HFFc6 (cell line): ENCODE results near the gene AMMECR1. TPM values are rescaled to one million over a fixed set of nuclear protein-coding genes. Genes with fewer than 3 reads are reported as not detected.
A peak's percentile ranks its signal among the peaks of the same experiment; 100 is the strongest.
"Not testable (repeated sequence)": the region's sequence is repeated elsewhere in the genome, so short reads cannot be mapped to it uniquely, and the experiment has no call there.

ENCODE experiments used
- DNase-seq: peaks from one replicate; pipeline ENCODE4 v3.0.0-alpha.2; 2018
- H3K27ac Mint-ChIP-seq: 2 replicates; pipeline ENCODE4 v1.8.0; 2020; ENCODE audit warnings: mild to moderate bottlenecking, mixed read lengths
- H3K27me3 Mint-ChIP-seq: 2 replicates; pipeline ENCODE4 v1.8.0; 2021; ENCODE audit warnings: mild to moderate bottlenecking, moderate library complexity, mixed read lengths; ENCODE audit not compliant: insufficient read depth
- H3K36me3 Mint-ChIP-seq: 2 replicates; pipeline ENCODE4 v1.8.0; 2021; ENCODE audit warnings: low read depth, mixed read lengths
- H3K4me1 Mint-ChIP-seq: 2 replicates; pipeline ENCODE4 v1.8.0; 2020; ENCODE audit warnings: low read depth, mixed read lengths
- H3K4me3 Mint-ChIP-seq: 2 replicates; pipeline ENCODE4 v1.8.0; 2020; ENCODE audit warnings: mild to moderate bottlenecking, moderate library complexity, mixed read lengths
- H3K9me3 Mint-ChIP-seq: 2 replicates; pipeline ENCODE4 v1.8.0; 2020; ENCODE audit warnings: mild to moderate bottlenecking, mixed read lengths
- CTCF ChIP-seq: fragments of 200-600 bp; sonication (generic); IDR thresholded peaks from 2 replicates; pipeline ENCODE4 v1.5.0; 2021; ENCODE audit warnings: antibody characterized with exemption, mild to moderate bottlenecking
- total RNA-seq, 6 experiments: library from RNA; stranded (reverse); fragmentation: NEBNext Ultra II Directional; extraction: Animal tissue kit (Norgen Biotek cat#: 25700); gene quantifications; 2 replicates in 1 of 6; 3 replicates in 5 of 6; pipeline ENCODE4 v1.2.3, GENCODE V29; 2021

The AMMECR1 gene
- total RNA-seq, 6 experiments from 2014 or later = 10.1 to 13.4 (median 11.7) TPM

GRCh38 chrX:110248578-110248977, 69.3 kb downstream of the AMMECR1 start:
- no peak overlapping the region for H3K27ac Mint-ChIP-seq
- TF ChIP-seq CTCF = no peak
- H3K4me1 Mint-ChIP-seq = peaks cover 16% of the 10 kb centered on the region
- H3K27me3 Mint-ChIP-seq = no peaks in the 10 kb centered on the region
- H3K36me3 Mint-ChIP-seq = peaks cover 5% of the 10 kb centered on the region; the same call in 1 of the 2 replicates
- H3K4me3 Mint-ChIP-seq = no peak overlapping the region
- no peak for DNase-seq
- no peaks in the 10 kb centered on the region for H3K9me3 Mint-ChIP-seq

GRCh38 chrX:110245011-110245410, 72.9 kb downstream of the AMMECR1 start:
- H3K27ac Mint-ChIP-seq = no peak overlapping the region
- no peaks in the 10 kb centered on the region for H3K9me3 Mint-ChIP-seq
- H3K4me1 Mint-ChIP-seq = peaks cover 29% of the 10 kb centered on the region
- no peak overlapping the region for H3K4me3 Mint-ChIP-seq
- no peaks in the 10 kb centered on the region for H3K36me3 Mint-ChIP-seq
- no peak for TF ChIP-seq CTCF
- DNase-seq = no peak
- H3K27me3 Mint-ChIP-seq = no peaks in the 10 kb centered on the region

- TF ChIP-seq CTCF = no peak
- no peak for DNase-seq
- H3K27ac Mint-ChIP-seq = peak overlapping the region; percentile 50
- H3K36me3 Mint-ChIP-seq = no peaks in the 10 kb centered on the region
- H3K9me3 Mint-ChIP-seq = no peaks in the 10 kb centered on the region
- peaks cover 40% of the 10 kb centered on the region for H3K4me1 Mint-ChIP-seq
- no peak overlapping the region for H3K4me3 Mint-ChIP-seq
- no peaks in the 10 kb centered on the region; the same call in 1 of the 2 replicates for H3K27me3 Mint-ChIP-seq
These were observed 75.5 kb downstream of the AMMECR1 start for GRCh38 chrX:110242371-110242770.

- Mint-ChIP-seq H3K4me1 (peaks cover 40% of the 10 kb centered on the region), H3K27ac (no peak overlapping the region), H3K36me3 (no peaks in the 10 kb centered on the region), H3K4me3 (no peak overlapping the region), H3K27me3 (no peaks in the 10 kb centered on the region; the same call in 1 of the 2 replicates), H3K9me3 (no peaks in the 10 kb centered on the region)
- no peak for DNase-seq
- TF ChIP-seq CTCF = no peak
These were observed 76.1 kb downstream of the AMMECR1 start for GRCh38 chrX:110241816-110242215.

DNA sequence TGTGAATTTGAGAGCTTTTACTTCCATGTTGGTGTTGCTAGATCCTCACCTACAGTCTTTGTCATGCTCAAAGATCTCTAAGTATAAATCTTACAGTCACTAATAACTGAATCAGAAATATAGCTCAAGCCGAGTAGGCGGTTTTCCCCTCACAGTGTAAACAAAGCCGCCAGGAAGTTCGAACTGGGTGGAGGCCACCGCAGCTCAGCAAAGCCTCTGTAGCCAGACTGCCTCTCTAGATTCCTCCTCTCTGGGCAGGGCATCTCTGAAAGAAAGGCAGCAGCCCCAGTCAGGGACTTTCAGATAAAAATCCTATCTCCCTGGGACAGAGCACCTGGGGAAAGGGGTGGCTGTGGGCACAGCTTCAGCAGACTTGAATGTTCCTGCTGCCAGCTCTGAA, 79.6 kb downstream of the AMMECR1 start:
- H3K36me3 Mint-ChIP-seq, H3K27me3 Mint-ChIP-seq, H3K9me3 Mint-ChIP-seq, H3K4me3 Mint-ChIP-seq, DNase-seq: not testable (repeated sequence)
- Mint-ChIP-seq H3K4me1 (peaks cover 35% of the 10 kb centered on the region), H3K27ac (peak overlapping the region; percentile 13; the same call in 1 of the 2 replicates)

DNA sequence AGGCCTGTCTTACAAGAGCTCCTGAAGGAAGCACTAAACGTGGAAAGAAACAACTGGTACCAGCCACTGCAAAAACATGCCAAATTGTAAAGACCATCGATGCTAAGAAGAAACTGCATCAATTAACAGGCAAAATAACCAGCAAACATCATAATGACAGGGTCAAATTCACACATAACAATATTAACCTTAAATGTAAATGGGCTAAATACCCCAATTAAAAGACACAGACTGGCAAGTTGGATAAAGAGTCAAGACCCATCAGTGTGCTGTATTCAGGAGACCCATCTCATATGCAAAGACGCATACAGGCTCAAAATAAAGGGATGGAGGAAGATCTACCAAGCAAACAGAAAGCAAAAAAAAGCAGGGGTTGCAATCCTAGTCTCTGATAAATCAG, 86.4 kb downstream of the AMMECR1 start:
- H3K27me3 Mint-ChIP-seq, H3K27ac Mint-ChIP-seq, H3K4me3 Mint-ChIP-seq, DNase-seq, H3K9me3 Mint-ChIP-seq: not testable (repeated sequence)
- peaks cover 11% of the 10 kb centered on the region; the same call in 1 of the 2 replicates for H3K36me3 Mint-ChIP-seq
- H3K4me1 Mint-ChIP-seq = peaks cover 26% of the 10 kb centered on the region

DNA sequence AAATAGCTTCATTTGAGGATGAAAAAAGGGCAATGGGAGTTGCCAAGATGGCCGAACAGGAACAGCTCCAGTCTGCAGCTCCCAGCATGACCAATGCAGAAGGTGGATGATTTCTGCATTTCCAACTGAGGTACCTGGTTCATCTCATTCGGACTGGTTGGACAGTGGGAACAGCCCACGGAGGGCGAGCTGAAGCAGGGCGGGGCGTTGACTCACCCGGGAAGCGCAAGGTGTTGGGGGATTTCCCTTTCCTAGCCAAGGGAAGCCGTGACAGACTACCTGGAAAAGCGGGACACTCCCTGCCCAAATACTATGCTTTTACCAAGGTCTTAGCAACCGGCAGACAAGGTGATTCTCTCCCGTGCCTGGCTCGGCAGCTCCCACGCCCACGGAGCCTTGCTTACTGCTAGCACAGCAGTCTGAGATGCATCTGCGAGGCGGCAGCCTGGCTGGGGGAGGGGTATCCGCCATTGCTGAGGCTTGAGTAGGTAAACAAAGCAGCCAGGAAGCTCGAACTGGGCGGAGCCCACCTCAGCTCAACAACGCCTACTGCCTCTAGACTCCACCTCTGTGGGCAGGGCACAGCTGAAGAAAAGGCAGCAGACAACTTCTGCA, 88.3 kb downstream of the AMMECR1 start:
- not testable (repeated sequence) for H3K27me3 Mint-ChIP-seq, H3K27ac Mint-ChIP-seq, DNase-seq, H3K9me3 Mint-ChIP-seq, H3K4me3 Mint-ChIP-seq
- H3K36me3 Mint-ChIP-seq = peaks cover 11% of the 10 kb centered on the region; the same call in 1 of the 2 replicates
- H3K4me1 Mint-ChIP-seq = peaks cover 26% of the 10 kb centered on the region
